Panc1 (cell line): ENCODE measurements around the gene CDH13. TPM values are rescaled to one million over a fixed set of nuclear protein-coding genes. Genes with fewer than 3 reads are reported as not detected.

ENCODE experiments used
- ATAC-seq: fragments of 200-7000 bp; cut with Tn5 transposase; 2 replicates; pipeline ENCODE4 v1.9.1; 2020; ENCODE audit warnings: mild to moderate bottlenecking, moderate library complexity
- BruUV-seq: library from RNA; stranded (reverse); fragments of 400-500 nt; replicated peaks from 2 replicates; lab custom pipeline; 2021; lab: Mats Ljungman, UMichigan
- CTCF ChIA-PET: fragments of 300-600 bp; sonication (Branson Sonifier 250); formaldehyde crosslinking; loops from one replicate; lab custom pipeline; 2022; ENCODE audit warnings: antibody characterized with exemption; lab: Charles Lee
- POLR2A ChIA-PET: fragments of 300-600 bp; sonication (Branson Sonifier 250); formaldehyde crosslinking; loops from one replicate; lab custom pipeline; 2022; ENCODE audit warnings: antibody characterized with exemption; lab: Charles Lee
- DNase-seq: peaks from one replicate; pipeline ENCODE4 v3.0.0-alpha.2; 2010; ENCODE audit warnings: low read depth, low spot score
- H3K27ac ChIP-seq: 2 replicates; pipeline ENCODE4 v1.5.1; 2011; ENCODE audit warnings: mild to moderate bottlenecking, low read length, inconsistent platforms
- H3K27me3 ChIP-seq: fragments of 200-500 bp; sonication (Bioruptor generic); 2 replicates; pipeline ENCODE4 v1.6.0; 2014; ENCODE audit warnings: low read length, inconsistent platforms; ENCODE audit not compliant: control insufficient read depth, insufficient read depth
- H3K36me3 ChIP-seq: fragments of 200-500 bp; sonication (Bioruptor generic); 2 replicates; pipeline ENCODE4 v1.5.1; 2014; ENCODE audit warnings: inconsistent platforms, mild to moderate bottlenecking, low read length, moderate library complexity; ENCODE audit not compliant: control insufficient read depth, insufficient read depth
- H3K4me1 ChIP-seq: 2 replicates; pipeline ENCODE4 v1.5.1; 2011; ENCODE audit warnings: inconsistent platforms, mild to moderate bottlenecking, low read length, moderate library complexity; ENCODE audit not compliant: control insufficient read depth, insufficient read depth
- H3K4me3 ChIP-seq, 2 experiments: 2 replicates each; pipeline ENCODE4 v1.5.1; 2011 to 2012; ENCODE audit warnings: low read depth in 2 of 2, low read length in 2 of 2, mild to moderate bottlenecking in 2 of 2, inconsistent platforms in 1 of 2, moderate library complexity in 1 of 2
- H3K9me3 ChIP-seq: fragments of 200-500 bp; sonication (Bioruptor generic); 2 replicates; pipeline ENCODE4 v1.5.1; 2014; ENCODE audit warnings: low read depth, mild to moderate bottlenecking, inconsistent platforms, low read length, moderate library complexity; ENCODE audit not compliant: control insufficient read depth, insufficient read depth
- CTCF ChIP-seq: fragments of 450-650 bp; IDR thresholded peaks from 2 replicates; pipeline ENCODE4 v1.5.1; 2017; ENCODE audit warnings: mild to moderate bottlenecking
- POLR2AphosphoS5 ChIP-seq: IDR thresholded peaks from 2 replicates; pipeline ENCODE4 v1.6.1; 2012; ENCODE audit warnings: mild to moderate bottlenecking, low read depth, low read length, moderate library complexity
- REST ChIP-seq, 2 experiments: IDR thresholded peaks; 2 replicates each; pipeline ENCODE4 v1.6.1; 2011 to 2012; ENCODE audit warnings: low read depth in 2 of 2, control low read depth in 1 of 2, low read length in 1 of 2, mild to moderate bottlenecking in 1 of 2, moderate library complexity in 1 of 2; ENCODE audit not compliant: insufficient read depth in 1 of 2
- SIN3A ChIP-seq: IDR thresholded peaks from 2 replicates; pipeline ENCODE4 v1.6.1; 2012; ENCODE audit warnings: low read depth, mild to moderate bottlenecking, low read length, moderate library complexity, borderline replicate concordance; ENCODE audit not compliant: insufficient read depth
- TCF7L2 ChIP-seq: IDR thresholded peaks from 2 replicates; pipeline ENCODE4 v1.6.1; 2011; ENCODE audit warnings: mild to moderate bottlenecking, low read depth, low read length, inconsistent platforms
- in situ Hi-C: cut with HindIII; loops from 2 replicates; pipeline ENCODE4 v1.10.0; 2016; ENCODE audit warnings: low sequenced_read_pairs, low pct_unique_long_range_greater_than_20kb
- intact Hi-C: fragments of 100-400 bp; cut with micrococcal nuclease; formaldehyde crosslinking; loops from one replicate; pipeline ENCODE4 v1.10.0; 2022; ENCODE audit not compliant: unreplicated experiment
- total RNA-seq: library from RNA; stranded (reverse); gene quantifications from one replicate; pipeline ENCODE4 v1.2.1, GENCODE V29; 2021; ENCODE audit not compliant: unreplicated experiment

CDH13 gene
- total RNA-seq, 1 experiment from 2014 or later, result not detected

GRCh38 chr16:82784573-82784968 lies 157.8 kb downstream of the CDH13 start:
- no peak overlapping the region for H3K4me3 ChIP-seq
- H3K4me1 ChIP-seq, result no peaks in the 10 kb centered on the region
- DNase-seq (no peak), ATAC-seq (no peak)
- no peak for TF ChIP-seq TCF7L2
- no peak for TF ChIP-seq CTCF
- no peak for TF ChIP-seq SIN3A
- no peak for TF ChIP-seq POLR2AphosphoS5
- no peak for TF ChIP-seq REST (IDR thresholded peaks at IDR 0.05; ENCODE audit: insufficient read depth in 1 of 2, low read depth in 2 of 2, low read length in 1 of 2)
- no peaks in the 10 kb centered on the region for H3K36me3 ChIP-seq
- ChIA-PET CTCF (no interaction called here), POLR2A (no interaction called here)
- no peaks in the 10 kb centered on the region for H3K27me3 ChIP-seq
- H3K27ac ChIP-seq, result no peak overlapping the region
- in situ Hi-C loops (no loop called here), intact Hi-C loops (no loop called here)
- H3K9me3 ChIP-seq, result no peaks in the 10 kb centered on the region
- BruUV-seq, result no TSS peak

GRCh38 chr16:82788225-82788624 lies 161.5 kb downstream of the CDH13 start:
- POLR2A ChIA-PET, result no interaction called here
- Histone ChIP-seq H3K27me3 (no peaks in the 10 kb centered on the region), H3K27ac (no peak overlapping the region), H3K4me1 (no peaks in the 10 kb centered on the region), H3K9me3 (no peaks in the 10 kb centered on the region), H3K36me3 (no peaks in the 10 kb centered on the region), H3K4me3 (no peak overlapping the region)
- DNase-seq (no peak), ATAC-seq (no peak)
- no TSS peak for BruUV-seq
- intact Hi-C loops, result no loop called here
- CTCF ChIA-PET, result no interaction called here
- TF ChIP-seq CTCF, result no peak
- TF ChIP-seq SIN3A, result no peak
- TF ChIP-seq POLR2AphosphoS5, result no peak
- TF ChIP-seq TCF7L2, result no peak
- TF ChIP-seq REST (IDR thresholded peaks at IDR 0.05; ENCODE audit: insufficient read depth in 1 of 2, low read depth in 2 of 2, low read length in 1 of 2), result no peak
- in situ Hi-C loops, result no loop called here
